GM20431 (cell line): ENCODE measurements around the gene SEMA4F.

Source experiments
- in situ Hi-C: fragments of 300-500 bp; cut with MseI, MboI; formaldehyde crosslinking; loops from one replicate; pipeline ENCODE4 v1.15.0; 2020; ENCODE audit warnings: low sequenced_read_pairs; ENCODE audit not compliant: unreplicated experiment

SEMA4F gene

DNA sequence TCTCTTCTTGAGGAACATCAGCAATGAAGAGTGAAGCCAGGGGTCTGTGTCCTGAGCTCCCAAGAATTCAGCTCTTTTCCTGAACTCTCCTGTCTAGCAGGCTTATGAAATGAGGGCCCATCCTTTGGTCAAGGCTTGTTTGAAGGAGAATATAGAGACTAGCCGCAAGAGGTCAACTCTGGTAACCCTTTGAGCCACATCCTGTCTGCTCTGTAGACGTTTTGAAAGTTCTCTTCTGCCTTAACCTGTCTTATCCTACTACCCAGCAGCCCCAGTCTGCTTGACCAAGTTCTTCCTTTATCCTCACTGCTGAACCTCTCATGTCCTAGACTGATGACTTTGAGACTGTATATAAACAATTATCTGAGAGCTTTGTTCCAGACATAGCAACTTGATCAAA is 5.4 kb downstream of the SEMA4F start:
- in situ Hi-C loops, result no loop called here

DNA sequence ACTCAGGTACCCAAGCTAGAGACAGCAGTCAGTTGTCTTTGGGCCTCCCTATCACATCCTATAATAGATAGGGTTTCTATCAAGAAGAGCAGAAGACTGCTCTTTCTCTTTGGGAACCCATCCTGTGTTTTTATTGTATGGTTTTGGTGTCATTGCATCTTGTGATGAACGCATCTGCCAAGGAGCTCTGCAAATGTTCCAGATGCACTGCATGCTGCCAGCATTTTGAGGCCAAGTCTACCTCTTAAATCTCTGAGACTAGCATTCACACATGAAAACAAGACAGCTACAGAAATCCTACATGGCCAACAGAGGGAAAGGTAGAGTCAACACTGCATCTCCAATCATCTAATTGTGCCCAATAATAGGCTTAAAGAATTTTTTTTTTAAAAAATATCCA is 14.0 kb downstream of the SEMA4F start:
- in situ Hi-C loops, result no loop called here

DNA sequence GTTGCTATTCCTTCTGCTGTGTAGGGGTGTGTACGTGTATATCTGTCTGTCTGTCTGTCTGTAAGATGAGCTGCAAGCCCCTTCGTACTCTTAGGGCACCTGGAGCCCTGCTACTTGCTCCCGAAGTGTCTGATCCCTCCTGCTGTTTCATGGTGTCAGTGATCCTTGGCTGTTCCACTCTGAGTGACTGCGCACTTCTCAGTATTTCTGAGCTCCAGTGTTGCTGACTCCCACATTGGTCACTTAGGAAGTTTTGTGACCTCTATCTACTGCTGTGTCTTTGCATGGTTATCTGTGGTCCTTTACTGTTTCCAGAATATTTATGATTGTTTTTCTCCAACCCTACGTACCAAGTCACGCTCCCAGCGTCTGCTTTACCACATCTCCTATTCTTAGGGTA is 16.2 kb downstream of the SEMA4F start:
- in situ Hi-C loops, result no loop called here

- in situ Hi-C loops, result no loop called here
Measured at GRCh38 chr2:74671479-74671878, 17.4 kb downstream of the SEMA4F start.

DNA sequence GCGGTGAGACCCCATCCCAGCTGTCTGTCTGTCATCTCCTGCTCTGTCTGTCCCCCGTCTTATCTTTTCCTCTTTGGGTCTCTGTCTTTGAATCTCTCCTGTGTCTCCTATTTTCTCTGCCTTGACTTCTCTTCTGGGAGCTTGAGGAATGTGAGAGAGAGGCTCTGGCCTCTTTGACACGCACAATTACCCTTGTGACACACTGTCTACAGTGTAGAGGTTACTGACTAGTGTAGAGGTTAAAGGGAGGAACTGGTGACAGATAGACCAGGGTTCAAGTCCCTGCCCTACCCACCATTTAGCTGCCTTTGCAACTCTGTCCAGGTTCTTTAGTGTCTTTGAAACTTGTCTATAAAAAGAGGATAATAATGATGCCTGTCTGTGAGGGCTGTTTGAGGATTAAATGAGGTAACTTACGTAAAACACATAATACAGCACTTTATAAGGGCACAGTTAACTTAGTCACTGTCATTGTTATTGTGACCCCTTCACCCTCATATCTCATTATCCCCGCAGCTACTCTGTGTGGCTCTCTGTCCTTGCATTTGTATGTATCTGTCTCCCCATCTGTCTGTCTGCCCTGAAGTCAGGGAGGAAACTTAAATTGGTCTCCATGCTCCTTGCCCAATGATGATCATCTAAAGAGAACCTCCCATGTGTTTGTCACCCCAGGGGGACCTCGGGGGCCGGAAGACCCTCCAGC is 19.9 kb downstream of the SEMA4F start:
- in situ Hi-C loops, result no loop called here

DNA sequence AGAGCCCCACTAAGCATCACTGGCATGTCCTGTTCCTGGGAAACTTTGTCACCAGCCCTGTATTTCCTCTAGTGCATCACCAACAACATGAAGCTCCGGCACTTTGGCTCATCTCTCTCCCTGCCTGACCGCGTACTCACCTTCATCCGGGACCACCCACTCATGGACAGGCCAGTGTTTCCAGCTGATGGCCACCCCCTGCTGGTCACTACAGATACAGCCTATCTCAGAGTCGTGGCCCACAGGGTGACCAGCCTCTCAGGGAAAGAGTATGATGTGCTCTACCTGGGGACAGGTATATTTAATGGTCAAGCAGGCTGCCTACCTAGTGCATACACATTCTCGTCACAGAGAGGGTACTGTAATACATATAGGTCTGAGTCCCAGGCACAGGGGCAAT is 21.0 kb downstream of the SEMA4F start:
- in situ Hi-C loops, result no loop called here

DNA sequence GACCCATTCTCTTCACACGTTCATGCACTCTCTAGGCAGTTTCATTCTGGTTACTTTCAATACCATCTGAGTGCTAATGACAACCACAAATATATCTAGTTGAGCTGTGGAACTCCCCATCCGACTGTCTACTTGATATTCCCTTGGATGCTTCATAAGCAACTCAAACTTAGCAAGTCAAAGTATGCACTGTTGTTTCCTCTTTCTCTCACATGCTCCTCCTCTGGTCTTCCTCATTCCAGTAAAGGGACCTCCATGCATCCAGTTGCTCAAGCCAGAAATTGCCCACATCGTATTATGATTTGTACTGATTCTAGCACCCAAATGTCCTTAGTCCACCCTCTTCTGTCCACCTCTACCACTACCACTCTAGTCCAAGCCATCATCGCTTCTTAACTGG is 22.3 kb downstream of the SEMA4F start:
- in situ Hi-C loops, result no loop called here

DNA sequence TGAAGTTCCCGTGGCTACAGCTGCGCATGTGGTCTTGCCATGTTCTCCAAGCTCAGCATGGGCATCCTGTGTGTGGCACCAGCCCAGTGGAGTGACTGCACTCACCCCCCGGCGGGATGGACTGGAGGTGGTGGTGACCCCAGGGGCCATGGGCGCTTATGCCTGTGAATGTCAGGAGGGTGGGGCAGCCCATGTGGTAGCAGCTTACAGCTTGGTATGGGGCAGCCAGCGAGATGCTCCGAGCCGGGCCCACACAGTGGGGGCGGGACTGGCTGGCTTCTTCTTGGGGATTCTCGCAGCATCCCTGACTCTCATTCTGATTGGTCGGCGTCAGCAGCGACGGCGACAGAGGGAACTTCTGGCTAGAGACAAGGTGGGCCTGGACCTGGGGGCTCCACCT is 25.6 kb downstream of the SEMA4F start:
- in situ Hi-C loops, result no loop called here

DNA sequence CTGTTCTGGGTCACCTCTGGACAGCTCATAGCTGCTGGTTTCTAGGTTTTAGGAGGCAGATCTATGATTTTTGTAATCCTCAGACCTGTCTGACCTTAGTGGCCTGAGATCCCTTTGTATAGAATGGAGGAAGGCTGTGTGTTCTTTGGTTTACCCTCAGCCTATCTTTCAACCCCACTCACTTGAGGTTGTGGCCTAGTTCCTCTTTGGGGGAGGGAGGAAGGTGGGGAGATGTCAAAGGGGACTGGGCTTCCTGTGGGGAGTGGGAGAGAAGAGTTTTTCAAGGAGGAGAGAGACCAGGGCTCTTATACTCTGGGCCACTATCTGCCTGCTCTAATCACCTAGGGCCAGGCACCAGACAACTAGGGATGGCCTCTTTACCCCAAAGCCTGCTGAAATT is 28.5 kb downstream of the SEMA4F start:
- in situ Hi-C loops, result no loop called here

DNA sequence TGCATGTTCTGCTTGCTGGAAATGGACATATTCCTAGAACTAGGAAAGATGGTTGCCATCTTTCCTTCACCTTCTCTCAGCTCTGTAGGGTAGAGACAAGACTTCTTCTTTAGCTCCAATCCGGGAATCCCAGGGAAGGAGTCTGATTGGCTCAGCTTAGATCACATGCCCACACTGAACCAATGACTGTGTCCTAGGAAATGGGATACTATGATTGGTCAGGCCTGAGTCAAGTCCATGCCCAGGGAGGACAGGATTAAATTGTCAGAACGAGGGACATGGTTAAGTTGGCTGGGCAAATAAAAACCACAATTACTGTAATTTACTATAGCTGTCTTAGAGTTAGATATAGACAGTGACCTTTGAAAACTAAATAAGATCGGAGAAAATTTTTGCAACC is 31.4 kb downstream of the SEMA4F start:
- in situ Hi-C loops, result no loop called here

DNA sequence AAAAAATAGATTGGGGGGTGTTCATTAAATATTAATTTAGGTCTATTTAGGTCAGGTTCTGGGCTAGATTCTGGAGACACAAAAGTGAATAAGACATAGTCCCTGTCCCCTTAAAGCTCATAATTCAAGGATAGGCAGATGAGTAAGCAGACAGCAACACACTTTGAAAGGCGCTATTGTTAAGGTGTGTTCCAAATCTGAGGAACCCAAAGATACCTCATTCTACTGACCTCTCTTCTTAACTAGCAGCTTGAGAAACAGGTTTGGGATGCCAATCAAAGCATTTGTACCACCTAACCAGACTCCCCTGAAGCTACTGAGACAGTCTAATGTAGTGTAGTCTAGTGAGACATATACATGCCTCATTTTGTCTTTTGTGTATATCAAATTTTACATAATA is 34.8 kb downstream of the SEMA4F start:
- in situ Hi-C loops, result no loop called here

DNA sequence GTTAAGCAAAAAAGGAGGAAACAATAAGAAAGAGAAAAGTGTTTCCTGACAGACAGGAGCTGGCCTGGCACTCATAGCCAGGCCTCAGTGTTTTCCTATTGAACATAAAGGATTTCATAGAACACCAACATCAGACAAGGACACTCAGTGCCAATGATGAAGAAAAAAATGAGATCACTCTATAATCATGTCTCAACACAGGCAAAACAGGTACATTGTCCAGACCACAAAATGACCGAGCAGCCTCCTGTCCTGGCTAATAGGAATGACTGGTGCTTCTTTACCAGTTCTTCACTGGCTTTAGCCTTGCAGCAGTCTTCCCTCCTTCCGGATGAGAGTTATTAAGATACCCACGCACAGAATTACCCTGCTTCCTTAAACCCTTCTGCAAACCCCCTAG is 35.6 kb downstream of the SEMA4F start:
- in situ Hi-C loops, result no loop called here

GRCh38 chr2:74690571-74690970 is 36.5 kb downstream of the SEMA4F start:
- in situ Hi-C loops, result no loop called here

DNA sequence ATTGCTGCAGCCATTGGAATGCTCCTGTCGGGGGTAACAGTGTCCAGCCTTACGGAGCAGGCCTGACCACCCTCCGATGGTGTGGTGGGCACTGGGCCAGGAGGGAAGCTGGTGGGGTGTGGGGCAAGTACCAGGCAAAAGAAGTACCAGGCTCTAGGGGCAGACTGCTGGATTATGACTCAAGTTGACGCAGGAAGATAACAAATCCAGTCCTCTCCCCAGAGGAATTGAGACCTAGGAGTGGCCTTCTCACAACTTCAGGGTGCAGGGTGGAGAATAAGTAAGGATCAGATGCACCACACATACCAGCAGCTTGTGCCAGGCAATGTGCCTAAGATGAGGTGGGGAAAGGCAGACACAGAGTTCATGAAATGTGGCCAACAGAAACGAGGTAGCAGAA is 37.9 kb downstream of the SEMA4F start:
- in situ Hi-C loops, result no loop called here

GRCh38 chr2:74693213-74693612 is 39.2 kb downstream of the SEMA4F start:
- in situ Hi-C loops, result no loop called here

DNA sequence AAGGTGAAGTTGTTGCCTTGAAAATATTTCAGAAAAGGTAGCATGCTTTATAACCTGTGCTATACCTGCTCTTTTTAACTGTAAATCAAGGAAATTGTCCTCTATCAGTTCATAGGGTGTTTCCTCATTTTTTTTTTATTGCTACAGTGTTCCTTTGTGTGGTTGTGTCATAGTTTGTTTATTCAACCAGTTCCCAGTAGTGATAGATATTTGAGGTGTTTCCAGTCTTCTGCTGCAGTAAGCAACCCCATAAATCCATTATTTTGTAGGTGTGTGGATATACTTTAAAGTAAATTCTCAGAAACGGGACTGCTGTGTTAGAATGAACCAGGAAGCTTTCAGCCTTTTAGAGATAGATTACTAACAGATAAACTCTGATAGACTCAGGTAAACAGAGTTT is 39.6 kb downstream of the SEMA4F start:
- in situ Hi-C loops, result no loop called here

DNA sequence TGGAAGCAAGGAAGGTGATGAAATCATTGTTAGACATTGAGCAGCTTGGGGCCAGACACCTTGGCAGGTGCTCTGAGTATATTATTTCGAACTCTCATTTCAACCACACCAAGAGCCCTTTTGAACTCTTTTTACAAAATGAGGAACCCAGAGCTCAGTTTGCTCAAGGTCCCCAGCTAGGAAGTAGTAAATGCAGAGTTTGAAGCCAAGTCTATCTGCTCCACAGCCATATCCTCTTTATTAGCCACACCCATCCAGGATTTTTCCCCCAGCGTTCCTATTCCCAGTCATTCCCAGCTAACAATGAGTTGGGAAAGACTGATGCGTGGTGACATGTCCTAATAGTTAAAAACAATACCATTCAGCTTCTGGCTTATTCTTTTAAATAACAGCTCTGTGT is 40.2 kb downstream of the SEMA4F start:
- in situ Hi-C loops, result no loop called here

DNA sequence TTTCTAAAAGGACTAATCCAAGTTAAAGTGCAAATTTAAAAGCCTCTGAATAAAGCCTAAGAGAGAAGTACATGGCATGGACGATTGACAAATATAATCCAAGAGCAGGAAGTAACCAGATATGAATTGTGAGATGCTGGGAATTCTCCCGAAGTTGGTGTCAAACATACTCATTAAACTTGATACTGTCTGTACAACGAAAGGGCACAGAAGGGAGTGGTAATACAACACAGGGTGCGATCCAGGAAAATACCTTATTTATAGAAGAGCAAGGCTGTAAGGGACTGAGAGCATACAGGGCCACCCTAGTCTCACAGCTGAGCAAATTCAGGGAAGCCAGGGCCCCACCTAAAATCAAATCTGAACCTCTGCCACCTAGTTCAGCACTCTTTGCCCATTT is 41.6 kb downstream of the SEMA4F start:
- in situ Hi-C loops, result no loop called here

DNA sequence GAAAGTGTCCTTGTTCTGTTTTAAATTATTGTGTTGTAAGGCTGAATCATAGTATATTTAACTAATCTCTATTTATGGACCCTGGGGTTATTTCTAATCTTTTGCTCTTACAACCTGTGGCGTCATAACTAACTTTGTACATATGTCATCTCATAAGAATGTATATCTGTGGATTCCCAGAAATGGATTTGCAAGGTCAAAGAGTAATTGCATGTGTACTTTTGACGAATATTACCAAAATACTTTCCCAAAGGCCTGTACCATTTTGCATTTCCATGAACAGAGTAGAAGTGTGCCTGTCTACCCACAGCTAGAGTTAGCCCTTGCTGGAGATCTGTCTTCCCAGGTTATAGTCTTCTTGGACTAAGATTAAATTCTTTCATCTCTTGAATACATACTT is 42.8 kb downstream of the SEMA4F start:
- in situ Hi-C loops, result no loop called here

DNA sequence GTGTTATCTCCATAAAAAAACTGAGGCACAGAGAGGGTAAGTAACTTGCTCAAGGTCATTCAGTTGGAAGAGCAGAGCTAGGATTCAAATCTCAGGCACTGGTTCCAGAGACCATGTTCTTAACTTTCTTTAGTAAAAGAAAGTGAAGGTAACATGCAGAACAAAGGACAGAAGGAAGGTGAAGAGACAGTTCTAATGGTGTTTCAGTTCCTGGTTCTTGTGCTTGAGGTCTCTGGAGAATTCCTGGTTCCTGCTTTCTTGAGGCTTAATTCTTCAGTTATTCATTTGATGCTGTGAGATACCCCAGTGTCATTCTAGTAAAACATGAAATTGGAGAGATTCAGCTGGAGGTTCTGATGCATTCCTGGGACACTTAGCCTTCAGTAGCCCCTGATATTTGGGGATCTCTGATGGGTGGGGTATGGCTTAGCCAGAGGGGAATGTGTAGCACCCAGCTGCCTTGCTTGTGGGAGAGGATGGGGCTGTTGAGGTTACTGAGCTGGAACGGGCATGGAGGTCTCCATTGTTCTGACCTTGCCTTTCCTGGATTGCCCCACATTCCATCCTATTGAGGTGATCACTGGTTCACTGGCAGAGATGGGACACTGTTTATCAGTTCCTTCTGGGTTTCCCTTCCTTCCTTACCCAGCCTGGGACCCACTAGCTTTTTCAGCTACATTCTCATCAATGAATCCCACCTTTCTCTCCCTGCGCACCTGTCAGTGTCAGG is 46.8 kb downstream of the SEMA4F start:
- in situ Hi-C loops, result no loop called here

- in situ Hi-C loops, result no loop called here
Measured at GRCh38 chr2:74702001-74702715, 48.1 kb downstream of the SEMA4F start.
